HG02588 (cell line): Measurements from ENCODE around the gene TMC3.
"Not testable (repeated sequence)": the region's sequence is repeated elsewhere in the genome, so short reads cannot be mapped to it uniquely, and the experiment has no call there.

Experiments
- ATAC-seq: cut with Tn5 transposase; IDR thresholded peaks from one replicate; pipeline ENCODE4 v1.9.1; 2021; ENCODE audit warnings: mild to moderate bottlenecking, moderate library complexity; ENCODE audit not compliant: unreplicated experiment

TMC3 gene

DNA sequence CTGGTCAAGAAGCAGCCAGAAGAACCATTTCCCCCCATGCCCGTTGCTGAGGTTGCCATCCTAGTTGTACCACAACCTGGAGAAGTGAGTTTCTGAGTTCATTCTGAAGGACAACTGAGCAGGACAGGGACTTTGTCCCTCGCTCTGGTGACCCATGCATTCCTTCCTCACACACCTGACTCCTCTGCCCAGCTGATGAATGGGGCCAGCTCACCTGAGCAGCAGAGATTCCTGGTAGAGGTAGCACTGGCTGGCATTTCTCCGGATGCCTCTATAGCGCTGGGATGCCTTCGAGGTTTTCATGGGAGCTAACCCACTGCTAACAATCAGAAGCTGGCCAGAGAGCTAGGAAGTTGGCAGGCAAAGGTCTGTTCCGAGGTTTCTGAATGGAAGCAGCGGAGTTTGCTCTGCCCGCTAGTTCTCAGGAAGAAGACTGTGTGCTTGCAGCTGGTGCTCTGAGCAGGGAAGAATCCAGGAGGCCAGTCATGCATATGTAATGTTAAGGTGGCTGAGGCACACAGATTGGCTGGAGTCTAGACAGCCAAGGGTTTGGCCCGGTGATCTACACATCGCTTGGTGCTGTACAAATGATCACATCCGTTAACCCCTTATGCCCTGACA is at the start of gene TMC3:
Gene TMC3 (minus strand): TSS at position 439 of the 621 bp plus-strand sequence. CDS start 136 bp downstream, at position 303.
- no peak for ATAC-seq

DNA sequence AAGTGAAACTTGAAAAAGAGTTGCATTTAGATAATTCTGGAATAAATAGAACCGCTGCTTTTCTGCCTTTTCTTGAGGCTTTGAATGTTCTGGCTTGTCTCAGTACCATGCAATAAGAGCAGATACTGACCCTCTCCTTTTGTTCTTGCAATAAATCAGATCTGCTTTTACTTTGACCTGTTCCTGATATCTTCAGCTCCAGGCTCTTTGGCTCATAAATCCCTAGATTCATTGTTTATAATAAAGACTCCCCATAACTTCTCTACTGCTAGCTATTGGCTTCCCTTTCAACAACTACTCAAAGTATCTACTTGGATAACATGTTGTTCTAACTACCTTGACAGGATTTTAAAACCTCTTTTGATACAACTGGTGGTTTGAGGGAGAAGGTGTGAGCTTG is 47.4 kb upstream of the TMC3 start:
- no peak for ATAC-seq

- ATAC-seq: no peak
These were observed 45.4 kb upstream of the TMC3 start for GRCh38 chr15:81419332-81419943.

DNA sequence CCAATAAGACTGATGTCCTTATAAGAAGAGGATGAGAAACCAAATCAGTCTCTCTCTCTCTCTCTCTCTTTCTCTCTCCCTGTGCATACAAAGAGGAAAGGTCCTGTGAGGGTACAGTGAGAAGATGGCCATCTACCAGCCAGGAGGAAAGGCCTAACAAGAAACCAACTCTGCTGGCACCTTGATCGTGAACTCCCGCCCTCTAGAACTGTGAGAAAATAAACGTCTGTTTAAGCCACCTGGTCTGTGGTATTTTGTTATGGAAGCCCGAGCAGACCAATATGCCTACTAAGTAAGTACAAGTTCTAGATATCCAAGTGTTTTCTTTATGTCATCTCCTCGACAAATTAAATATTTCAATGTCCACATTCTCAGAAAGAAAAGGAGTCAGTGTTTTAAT is 44.9 kb upstream of the TMC3 start:
- ATAC-seq: no peak

GRCh38 chr15:81418444-81418843 is 44.4 kb upstream of the TMC3 start:
- no peak for ATAC-seq

GRCh38 chr15:81414274-81414968 is 40.4 kb upstream of the TMC3 start:
- not testable (repeated sequence) for ATAC-seq

DNA sequence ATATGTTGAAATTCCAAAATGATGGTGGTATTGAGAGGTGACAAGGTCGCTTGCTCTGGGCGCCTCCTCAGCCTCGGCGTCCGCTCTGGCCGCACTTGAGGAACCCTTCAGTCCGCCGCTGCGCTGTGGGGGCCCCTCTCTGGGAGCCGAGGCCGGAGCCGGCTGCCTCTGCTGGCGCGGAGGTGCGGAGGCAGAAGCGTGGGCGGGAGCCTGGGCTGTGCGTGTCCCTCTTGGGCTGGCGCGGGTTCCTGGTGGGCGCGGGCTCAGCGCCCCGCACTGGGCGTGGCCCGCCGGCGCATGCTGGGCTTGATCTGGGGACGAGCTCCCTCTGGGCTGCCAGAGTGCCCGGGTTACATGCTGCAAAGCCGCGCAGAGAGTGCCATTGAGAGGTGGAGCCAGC is 39.8 kb upstream of the TMC3 start:
- no peak for ATAC-seq

GRCh38 chr15:81411969-81412633 is 38.1 kb upstream of the TMC3 start:
- no peak for ATAC-seq

DNA sequence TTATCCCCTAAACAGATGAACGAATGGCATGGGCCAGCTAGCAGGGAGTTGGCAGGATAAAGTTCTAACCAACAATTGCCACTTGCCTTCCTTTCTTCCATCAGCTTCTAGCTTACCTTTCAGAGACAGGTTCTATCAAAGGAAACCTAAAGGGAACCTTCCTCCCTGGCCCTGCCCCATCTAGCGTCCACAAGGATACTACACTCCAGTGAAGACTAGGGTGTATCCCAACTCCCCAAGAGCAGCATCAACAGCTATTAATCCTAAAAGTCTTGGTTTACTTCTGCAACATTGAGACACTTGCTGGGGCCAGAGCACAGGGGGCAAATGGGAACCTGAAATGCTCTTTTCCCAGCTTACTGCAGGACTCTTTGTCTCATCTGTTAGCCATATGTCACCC is 37.0 kb upstream of the TMC3 start:
- no peak for ATAC-seq

GRCh38 chr15:81410318-81410753 is 36.3 kb upstream of the TMC3 start:
- ATAC-seq: no peak

- no peak for ATAC-seq
These were observed 33.7 kb upstream of the TMC3 start for GRCh38 chr15:81407718-81408117.

DNA sequence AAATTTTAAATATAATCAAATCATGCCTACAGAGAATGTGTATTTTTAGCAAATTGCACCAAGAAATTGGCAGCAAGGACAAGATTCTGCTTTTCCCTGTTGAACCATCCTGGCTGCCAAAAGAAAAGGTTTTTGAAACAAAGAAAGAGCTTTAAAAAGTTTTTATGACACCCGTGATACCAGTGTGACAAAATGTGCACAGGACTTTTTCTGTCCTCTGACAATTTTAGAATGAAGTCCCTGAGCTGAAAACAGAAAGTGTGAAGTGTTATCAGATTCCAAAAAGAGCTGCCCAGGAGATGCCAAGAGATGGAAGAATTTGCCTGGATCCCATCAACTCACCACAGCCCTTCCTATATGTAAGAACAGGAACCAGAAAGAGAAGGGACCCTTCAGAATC is 33.2 kb upstream of the TMC3 start:
- ATAC-seq: no peak

- ATAC-seq: no peak
These were observed 26.7 kb upstream of the TMC3 start for GRCh38 chr15:81400640-81401236.

GRCh38 chr15:81398910-81399551 is 25.0 kb upstream of the TMC3 start:
- no peak for ATAC-seq

DNA sequence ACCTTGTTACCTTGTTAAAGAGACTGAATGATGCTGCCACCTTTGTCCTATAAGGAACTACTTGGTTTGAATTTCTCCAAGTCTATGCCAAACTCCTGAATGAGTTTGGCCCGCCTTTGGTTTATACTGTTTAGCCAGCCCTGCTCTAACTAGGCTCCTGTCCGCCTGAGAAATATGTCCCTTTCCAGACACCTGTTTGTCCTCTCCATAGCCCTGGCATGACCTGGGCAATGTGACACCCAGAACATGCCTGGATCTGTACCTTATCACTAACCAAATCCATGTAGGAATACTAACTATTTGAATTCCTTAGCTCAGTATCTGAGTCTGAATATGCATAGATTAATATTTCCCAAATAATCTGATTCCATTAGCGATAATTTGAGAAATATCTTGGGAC is 24.4 kb upstream of the TMC3 start:
- ATAC-seq: no peak

GRCh38 chr15:81394603-81395002 is 20.6 kb upstream of the TMC3 start:
- no peak for ATAC-seq

DNA sequence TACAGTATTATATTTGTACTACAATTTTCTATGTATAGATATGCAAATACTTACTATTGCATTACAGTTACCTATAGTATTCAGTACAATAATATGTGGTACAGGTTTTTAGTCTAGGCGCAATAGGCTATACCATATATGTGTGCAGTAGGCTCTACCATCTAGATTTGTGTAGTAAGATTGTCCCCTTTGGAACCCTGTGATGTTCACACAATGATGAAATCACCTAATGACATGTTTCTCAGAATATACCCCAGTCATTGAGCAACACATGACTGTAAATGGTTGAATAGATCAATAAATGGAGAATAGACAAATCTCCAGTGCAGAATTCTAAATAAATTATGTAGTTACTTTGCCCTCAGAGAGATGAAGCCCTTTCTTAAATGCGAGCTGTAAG is 17.6 kb upstream of the TMC3 start:
- ATAC-seq: no peak

- no peak for ATAC-seq
These were observed 14.4 kb upstream of the TMC3 start for GRCh38 chr15:81388436-81388770.

DNA sequence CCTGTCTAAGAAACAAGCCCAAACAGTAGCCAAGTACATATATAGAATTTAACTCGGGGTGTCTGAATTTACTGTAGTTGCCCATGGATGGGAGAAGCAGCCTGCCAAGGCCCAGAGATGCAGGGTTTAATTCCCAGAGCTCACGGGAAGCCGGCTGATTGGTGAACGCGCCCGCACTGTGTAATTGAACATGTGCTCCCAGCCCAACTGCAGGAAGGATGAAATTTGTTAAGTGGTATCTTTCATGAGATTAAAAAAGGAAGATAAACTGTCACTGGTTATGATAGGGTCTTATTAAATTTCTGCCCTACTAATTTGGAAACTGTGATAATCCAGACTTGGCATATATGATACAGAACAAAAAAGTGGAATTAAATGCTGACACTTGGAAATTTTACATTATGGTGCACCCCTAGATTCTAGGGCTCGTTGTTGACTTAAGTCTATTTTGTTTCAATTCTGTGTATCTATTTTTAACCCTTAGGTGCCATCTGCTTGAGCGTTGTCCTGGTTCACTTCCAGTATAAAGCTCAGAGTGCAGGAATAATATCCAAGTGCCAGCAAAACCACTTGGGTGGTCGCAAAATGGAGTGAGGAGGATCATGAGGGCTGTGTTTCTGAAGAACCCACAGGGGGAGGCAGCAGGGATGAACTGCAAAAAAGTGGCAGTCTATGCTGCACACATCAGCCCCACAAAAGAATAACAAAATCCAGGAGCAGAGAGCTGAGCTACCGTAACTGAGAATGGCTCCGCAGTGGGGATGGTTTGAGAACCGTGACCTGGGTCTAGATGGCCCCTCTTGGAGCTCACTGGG is 13.8 kb upstream of the TMC3 start:
- ATAC-seq: no peak

DNA sequence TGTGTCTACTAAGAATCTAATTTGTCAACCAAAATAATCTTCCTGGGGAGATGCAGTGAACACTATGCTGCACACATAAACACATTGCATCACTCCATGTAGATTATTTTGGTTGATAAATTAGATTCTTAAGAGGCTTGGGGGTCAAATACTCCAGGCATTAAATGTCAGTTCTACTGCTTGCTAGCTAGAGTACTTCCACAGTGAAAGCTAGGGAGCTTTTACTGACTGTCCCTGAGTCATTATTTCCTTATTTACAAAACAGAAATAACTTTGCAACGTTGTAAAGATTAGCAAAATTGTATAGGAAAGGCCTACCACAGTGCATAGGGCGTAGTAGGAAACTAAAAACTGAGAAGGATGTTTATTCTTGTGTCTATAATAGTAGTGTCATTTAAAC is 12.9 kb upstream of the TMC3 start:
- ATAC-seq: no peak
